K562 (cell line): Measurements from ENCODE around the gene CALR3. TPM values are rescaled to one million over a fixed set of nuclear protein-coding genes. Genes with fewer than 3 reads are reported as not detected.

Experiments used
- E2F6 ChIP-seq, 2 experiments: IDR thresholded peaks; 2 replicates each; pipeline ENCODE4 v1.6.1; 2011; ENCODE audit warnings: borderline replicate concordance in 1 of 2, control low read depth in 1 of 2, low read depth in 1 of 2, low read length in 1 of 2, mild to moderate bottlenecking in 1 of 2, mixed read lengths in 1 of 2, moderate library complexity in 1 of 2; ENCODE audit not compliant: insufficient read depth in 1 of 2, insufficient read length in 1 of 2, poor library complexity in 1 of 2, severe bottlenecking in 1 of 2; ENCODE audit errors: extremely low read depth in 1 of 2
- ID3 ChIP-seq, 2 experiments: fragments of 250-450 bp in 1 of 2; fragments of 450-650 bp in 1 of 2; sonication (Bioruptor Pico) in 1 of 2; IDR thresholded peaks; 2 replicates each; pipeline versions ENCODE4 v1.6.1 to v1.8.0; 2016 to 2021; ENCODE audit warnings: mild to moderate bottlenecking in 2 of 2, moderate library complexity in 2 of 2, missing compliant biosample characterization in 1 of 2, missing genetic modification characterization in 1 of 2
- JUND ChIP-seq, 2 experiments: IDR thresholded peaks; 2 replicates in 1 of 2; 3 replicates in 1 of 2; pipeline ENCODE4 v1.6.1; 2011; ENCODE audit warnings: borderline replicate concordance in 2 of 2, low read depth in 2 of 2, low read length in 2 of 2, improper control_type of control experiment in 1 of 2, missing biosample characterization in 1 of 2, missing genetic modification characterization in 1 of 2, missing genetic modification reagents in 1 of 2
- L3MBTL2 ChIP-seq: fragments of 450-650 bp; IDR thresholded peaks from 2 replicates; pipeline ENCODE4 v1.6.1; 2016; ENCODE audit warnings: mild to moderate bottlenecking, moderate library complexity
- PHF20 ChIP-seq: fragments of 450-650 bp; IDR thresholded peaks from 2 replicates; pipeline ENCODE4 v1.6.1; 2018; ENCODE audit not compliant: partially characterized antibody
- PRDM10 ChIP-seq: fragments of 450-650 bp; IDR thresholded peaks from 2 replicates; pipeline ENCODE4 v1.6.1; 2018; ENCODE audit not compliant: partially characterized antibody
- PURB ChIP-seq: sonication (generic); formaldehyde crosslinking; IDR thresholded peaks from 2 replicates; pipeline ENCODE4 v1.9.0; 2021; ENCODE audit warnings: low read depth, mild to moderate bottlenecking, missing genetic modification reagents
- RFX5 ChIP-seq: IDR thresholded peaks from 2 replicates; pipeline ENCODE4 v1.6.1; 2011; ENCODE audit warnings: low read depth, mild to moderate bottlenecking, improper control_type of control experiment, low read length
- TSHZ1 ChIP-seq: fragments of 250-450 bp; sonication (Bioruptor Pico); IDR thresholded peaks from 2 replicates; pipeline ENCODE4 v1.4.0; 2020; ENCODE audit warnings: mild to moderate bottlenecking, moderate library complexity
- ZHX1 ChIP-seq: fragments of 150-350 bp; conservative IDR thresholded peaks from 2 replicates; pipeline ENCODE4 v1.6.1; 2014; ENCODE audit warnings: low read length
- ZNF511 ChIP-seq: sonication (generic); formaldehyde crosslinking; IDR thresholded peaks from 2 replicates; pipeline ENCODE4 v1.8.0; 2022; ENCODE audit warnings: mild to moderate bottlenecking, missing genetic modification reagents
- polyA plus RNA-seq, 8 experiments: library from polyadenylated mRNA; depleted of rRNA in 4 of 8; stranded (reverse) in 5 of 8; unstranded in 3 of 8; fragments of >200 nt; fragmentation: Nextera tagmentation in 2 of 8; fragmentation: Illumina TruSeq in 1 of 8; extraction: Ambion mirVana in 2 of 8; extraction: Trizol in 1 of 8; gene quantifications; 2 replicates each; pipeline versions ENCODE4 v1.2.1 to v1.2.3, GENCODE V29; 2011 to 2014; ENCODE audit warnings: inconsistent platforms in 1 of 8, missing spikeins in 1 of 8
- total RNA-seq, 7 experiments: library from RNA; depleted of rRNA in 6 of 7; stranded (reverse); fragments of >200 nt in 6 of 7; fragmentation: Illumina TruSeq in 2 of 7; extraction: Trizol in 2 of 7; gene quantifications; 2 replicates each; pipeline versions ENCODE4 v1.2.1 to v1.2.3, GENCODE V29; 2011 to 2021; ENCODE audit warnings: low replicate concordance in 1 of 7

The CALR3 gene
- total and polyA plus RNA-seq, 9 of the 15 experiments (the other 6 are each of a cell fraction or from before 2014, with no cell fraction given), result 0.15 to 0.41 (median 0.22) TPM; not detected in 4

- TF ChIP-seq TSHZ1 (no peak), RFX5 (no peak), PHF20 (peak; percentile 74), ZNF511 (CRISPR knock-in tag) (peak; percentile 31), PRDM10 (no peak), ZHX1 (no peak), JUND (IDR thresholded peaks at IDR 0.05; ENCODE audit: borderline replicate concordance, low read depth, low read length) (peak; percentile 33; the same call in 1 of the 2 replicates), JUND (tag; IDR thresholded peaks at IDR 0.05; ENCODE audit: borderline replicate concordance, low read depth, low read length) (no peak; the same call in 2 of the 3 replicates), PURB (CRISPR knock-in tag) (no peak), ID3 (CRISPR knock-in tag; IDR thresholded peaks at IDR 0.05) (no peak), ID3 (tag; IDR thresholded peaks at IDR 0.05) (no peak), E2F6 (IDR thresholded peaks at IDR 0.05; ENCODE audit: borderline replicate concordance in 1 of 2, extremely low read depth in 1 of 2, insufficient read depth in 1 of 2, insufficient read length in 1 of 2, low read depth in 1 of 2, low read length in 1 of 2, poor library complexity in 1 of 2, severe bottlenecking in 1 of 2) (peak; percentile 81 to 97), L3MBTL2 (peak; percentile 88)
Observed at GRCh38 chr19:16542045-16542909, 46.3 kb upstream of the CALR3 start, which contains the start of gene CHERP (continued).
